ENCODE data around the gene ANO5. TPM values are rescaled to one million over a fixed set of nuclear protein-coding genes. Genes with fewer than 3 reads are reported as not detected.

Gene ANO5
- total and polyA plus RNA-seq, 2 of the 4 experiments (the other 2 are of a cell fraction): not detected

- no peaks in the 10 kb centered on the region for H3K79me1 ChIP-seq (ENCODE audit: low read depth in 1 of 2, low read length in 2 of 2)
- in situ Hi-C loops (cut with MboI; ENCODE audit: low sequenced_read_pairs): no loop called here
- H4K20me1 ChIP-seq (ENCODE audit: insufficient read depth, low read length): no peaks in the 10 kb centered on the region
- no peak overlapping the region for H2BK120ac ChIP-seq (ENCODE audit: low read depth, low read length)
- no peak overlapping the region for H3K18ac ChIP-seq (ENCODE audit: low read depth, low read length)
- no peak for ATAC-seq (ENCODE audit: low read depth)
- H3K9me3 ChIP-seq (ENCODE audit: control insufficient read depth, insufficient read depth, low read length): peaks cover 3% of the 10 kb centered on the region; the same call in 1 of the 2 replicates
- no peak overlapping the region for H3K23ac ChIP-seq (ENCODE audit: low read depth, low read length)
- no peaks in the 10 kb centered on the region for H3K27me3 ChIP-seq (ENCODE audit: control insufficient read depth, insufficient read depth, low read length)
- WGBS, 2 experiments (ENCODE audit: extremely low coverage in 2 of 2, insufficient read length in 1 of 2): 17% methylated on average over 1 of the region's 4 CpGs; no CpG with 5 or more reads in 1 of the 2 experiments
- DNase-seq: no peak
- H3K9me1 ChIP-seq (ENCODE audit: insufficient read depth, low read length): no peaks in the 10 kb centered on the region
- no TSS peak for BruUV-seq (replicated peaks)
- H2AK5ac ChIP-seq (ENCODE audit: low read depth, low read length): no peak overlapping the region
- CTCF ChIA-PET: no interaction called here
- H3K56ac ChIP-seq (ENCODE audit: extremely low read depth, insufficient read depth, low read length): no peak overlapping the region
- H2AFZ ChIP-seq (replicated peaks; ENCODE audit: low read length, poor library complexity): no peak overlapping the region
- H3K36me3 ChIP-seq (ENCODE audit: control insufficient read depth, insufficient read depth, low read length): no peaks in the 10 kb centered on the region
- no peak overlapping the region for H2BK20ac ChIP-seq (ENCODE audit: low read depth, low read length)
- H3K4ac ChIP-seq (ENCODE audit: low read depth, low read length): no peak overlapping the region
- no peak overlapping the region for H3K4me2 ChIP-seq (ENCODE audit: low read depth, low read length)
- no peaks in the 10 kb centered on the region for H3K4me1 ChIP-seq (ENCODE audit: control insufficient read depth, insufficient read depth, low read length)
- intact Hi-C loops (cut with micrococcal nuclease): no loop called here
- H3K9ac ChIP-seq (ENCODE audit: low read depth, low read length): no peak overlapping the region
- H3K14ac ChIP-seq (replicated peaks; ENCODE audit: low read depth, low read length): no peak overlapping the region
- H2AK9ac ChIP-seq (replicated peaks; ENCODE audit: low read depth, low read length, poor library complexity): no peak overlapping the region
- POLR2A ChIA-PET (ENCODE audit: unreplicated experiment): no interaction called here
- H3K4me3 ChIP-seq (ENCODE audit: insufficient read depth, low read depth, low read length): no peak overlapping the region
- no peak overlapping the region for H3K27ac ChIP-seq (ENCODE audit: insufficient read depth, low read length)
- no peak for TF ChIP-seq RFX5 (IDR thresholded peaks at IDR 0.05; ENCODE audit: low read depth, low read length)
- no peak for TF ChIP-seq USF2 (IDR thresholded peaks at IDR 0.05; ENCODE audit: low read depth, low read length)
- TF ChIP-seq MAFK (IDR thresholded peaks at IDR 0.05; ENCODE audit: low read depth, low read length): no peak
- no peak for TF ChIP-seq CTCF (conservative IDR thresholded peaks at IDR 0.05; ENCODE audit: low read depth, low read length)
- no peak overlapping the region for H4K5ac ChIP-seq (ENCODE audit: low read depth, low read length)
- H4K8ac ChIP-seq (ENCODE audit: low read depth in 2 of 2, low read length in 2 of 2): no peak overlapping the region
- dilution Hi-C loops (cut with HindIII; ENCODE audit: low sequenced_read_pairs, unreplicated experiment): no loop called here
- no peak overlapping the region for H2BK15ac ChIP-seq (ENCODE audit: low read depth, low read length)
- H4K91ac ChIP-seq (ENCODE audit: insufficient read depth, low read depth, low read length): no peak overlapping the region
- H2BK5ac ChIP-seq (ENCODE audit: low read depth, low read length, poor library complexity, severe bottlenecking): no peak overlapping the region
Observed at GRCh38 chr11:22177186-22177585, 15.7 kb upstream of the ANO5 start.

Data from IMR-90 (cell line).